GM20000 (cell line): Measurements from ENCODE around the gene PRAF2.

Experiments used
- DNase-seq: peaks from one replicate; pipeline ENCODE4 v3.0.0; 2012; ENCODE audit warnings: low spot score
- TF ChIP-seq, protein P1 (sequence below): IDR thresholded peaks from 2 replicates; pipeline ENCODE4 v1.5.1; 2012; ENCODE audit warnings: mild to moderate bottlenecking, control low read depth; ENCODE audit errors: extremely low read depth, missing control alignments

Gene PRAF2

DNA sequence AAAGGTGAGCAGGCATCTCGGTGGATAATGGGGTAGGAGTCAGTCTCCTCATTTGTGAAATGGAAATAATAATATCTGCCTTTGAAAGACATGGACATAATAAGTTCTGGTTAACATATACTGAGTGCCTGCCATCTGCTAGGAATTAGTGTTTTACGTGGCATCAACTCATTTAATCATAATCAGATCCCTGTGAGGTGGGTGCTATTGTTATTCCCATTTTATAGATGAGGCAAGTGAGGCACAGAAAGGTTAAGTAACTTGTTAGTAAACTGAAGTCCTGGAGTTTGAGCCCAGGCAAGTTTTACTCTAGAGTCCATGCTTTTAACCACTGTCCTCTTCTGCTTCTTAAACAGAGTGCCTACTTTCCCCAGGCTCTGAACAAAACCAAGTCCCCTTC is 7.5 kb downstream of the PRAF2 start:
- TF ChIP-seq, protein P1, sequence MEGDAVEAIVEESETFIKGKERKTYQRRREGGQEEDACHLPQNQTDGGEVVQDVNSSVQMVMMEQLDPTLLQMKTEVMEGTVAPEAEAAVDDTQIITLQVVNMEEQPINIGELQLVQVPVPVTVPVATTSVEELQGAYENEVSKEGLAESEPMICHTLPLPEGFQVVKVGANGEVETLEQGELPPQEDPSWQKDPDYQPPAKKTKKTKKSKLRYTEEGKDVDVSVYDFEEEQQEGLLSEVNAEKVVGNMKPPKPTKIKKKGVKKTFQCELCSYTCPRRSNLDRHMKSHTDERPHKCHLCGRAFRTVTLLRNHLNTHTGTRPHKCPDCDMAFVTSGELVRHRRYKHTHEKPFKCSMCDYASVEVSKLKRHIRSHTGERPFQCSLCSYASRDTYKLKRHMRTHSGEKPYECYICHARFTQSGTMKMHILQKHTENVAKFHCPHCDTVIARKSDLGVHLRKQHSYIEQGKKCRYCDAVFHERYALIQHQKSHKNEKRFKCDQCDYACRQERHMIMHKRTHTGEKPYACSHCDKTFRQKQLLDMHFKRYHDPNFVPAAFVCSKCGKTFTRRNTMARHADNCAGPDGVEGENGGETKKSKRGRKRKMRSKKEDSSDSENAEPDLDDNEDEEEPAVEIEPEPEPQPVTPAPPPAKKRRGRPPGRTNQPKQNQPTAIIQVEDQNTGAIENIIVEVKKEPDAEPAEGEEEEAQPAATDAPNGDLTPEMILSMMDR = no peak
- peak; percentile 3 for DNase-seq

DNA sequence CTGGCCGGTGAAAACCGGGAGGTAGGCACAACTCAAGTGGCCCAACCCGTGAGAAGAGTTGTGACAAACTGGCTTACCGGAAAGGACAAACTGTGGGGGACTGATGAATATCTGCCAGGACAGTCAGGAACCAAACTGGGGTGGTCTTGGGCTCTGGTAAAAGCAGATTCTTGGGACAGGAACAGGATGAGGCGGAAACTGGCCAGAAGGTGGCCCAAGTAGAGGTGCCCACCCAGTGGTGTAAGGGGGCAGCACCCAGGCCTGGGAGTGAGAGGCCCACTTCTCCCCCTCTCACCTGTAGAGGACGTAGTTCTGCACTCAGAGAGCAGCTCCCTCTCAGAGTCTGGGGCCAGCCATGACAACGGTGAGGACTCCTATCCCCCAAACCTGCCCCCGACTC is 9.1 kb downstream of the PRAF2 start:
- DNase-seq = no peak
- TF ChIP-seq, protein P1 = no peak

DNA sequence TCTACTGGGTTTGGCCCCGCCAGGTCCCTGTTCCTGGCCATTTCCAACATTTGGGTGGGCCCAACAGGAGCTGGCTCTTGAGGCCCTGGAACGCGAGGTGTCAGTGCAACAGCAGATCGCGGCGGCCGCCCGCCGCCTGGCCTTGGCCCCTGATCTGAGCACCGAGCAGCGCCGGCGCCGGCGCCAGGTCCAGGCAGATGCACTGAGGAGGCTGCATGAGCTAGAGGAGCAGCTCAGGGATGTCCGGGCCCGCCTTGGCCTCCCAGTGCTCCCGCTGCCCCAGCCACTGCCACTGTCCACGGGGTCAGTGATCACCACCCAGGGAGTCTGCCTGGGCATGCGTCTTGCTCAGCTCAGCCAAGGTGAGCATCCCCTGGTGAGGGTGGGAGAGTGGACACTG is 9.5 kb downstream of the PRAF2 start:
- TF ChIP-seq, protein P1 = no peak
- no peak for DNase-seq

DNA sequence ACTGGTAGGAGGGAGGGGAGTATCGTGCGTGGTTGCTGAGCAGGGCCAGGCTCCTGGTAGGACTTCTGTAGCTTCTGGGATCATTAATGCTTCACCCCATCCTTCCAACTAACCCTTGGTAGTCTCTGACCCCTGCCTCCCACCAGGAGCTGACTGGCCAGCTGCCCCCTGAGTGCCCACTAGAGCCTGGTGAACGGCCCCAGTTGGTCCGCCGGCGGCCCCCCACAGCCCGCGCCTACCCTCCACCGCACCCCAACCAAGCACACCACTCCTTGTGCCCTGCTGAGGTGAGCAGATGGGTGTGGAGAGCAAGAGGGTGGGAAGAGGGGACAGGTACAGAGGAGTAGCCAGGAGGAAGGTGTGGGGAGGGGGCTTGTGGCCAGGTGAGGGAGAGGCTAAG is 10.1 kb downstream of the PRAF2 start:
- DNase-seq = no peak
- TF ChIP-seq, protein P1 = no peak

DNA sequence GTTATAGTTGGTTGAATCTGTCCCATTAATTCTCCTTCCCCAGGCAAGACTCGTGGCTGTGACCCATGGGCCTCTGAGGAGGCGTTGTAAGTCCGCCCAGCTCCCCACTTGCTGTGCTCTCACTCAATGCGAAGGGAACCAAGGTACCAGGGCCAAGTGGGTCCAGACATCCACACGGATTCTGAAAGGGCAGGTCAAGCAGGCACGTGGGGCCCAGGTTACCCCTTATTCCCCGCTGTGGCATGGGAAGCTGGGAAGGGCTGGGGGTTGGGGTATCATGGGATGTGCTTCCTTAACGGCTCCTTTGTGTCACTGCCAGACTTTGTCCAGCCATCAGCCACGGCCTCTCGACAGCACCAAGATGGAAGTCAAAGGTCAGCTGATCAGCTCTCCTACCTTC is 11.9 kb downstream of the PRAF2 start:
- DNase-seq = no peak

DNA sequence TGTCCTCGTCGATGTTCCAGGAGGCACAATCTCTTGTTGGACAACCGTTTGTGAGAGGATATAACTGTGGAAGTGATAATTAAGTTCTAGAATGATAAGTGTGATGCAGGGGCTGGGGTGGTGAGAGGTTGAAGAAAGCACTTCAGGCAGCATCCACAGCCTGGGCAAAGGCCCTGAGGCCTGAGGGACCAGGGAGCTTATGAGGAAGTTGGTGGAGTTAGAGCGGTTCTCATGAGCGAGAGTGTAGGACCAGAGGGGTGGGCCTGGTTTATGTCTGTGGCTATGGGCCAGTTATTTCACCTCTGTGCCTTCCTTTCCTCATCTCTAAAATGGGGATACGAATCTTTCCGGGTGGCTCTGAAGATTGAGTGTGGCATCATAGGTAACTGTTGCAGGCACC is 12.3 kb downstream of the PRAF2 start:
- TF ChIP-seq, protein P1 = no peak
- no peak for DNase-seq

More for the DNA sequence above, 11.9 kb downstream of the PRAF2 start:
- TF ChIP-seq, protein P1 = no peak

DNA sequence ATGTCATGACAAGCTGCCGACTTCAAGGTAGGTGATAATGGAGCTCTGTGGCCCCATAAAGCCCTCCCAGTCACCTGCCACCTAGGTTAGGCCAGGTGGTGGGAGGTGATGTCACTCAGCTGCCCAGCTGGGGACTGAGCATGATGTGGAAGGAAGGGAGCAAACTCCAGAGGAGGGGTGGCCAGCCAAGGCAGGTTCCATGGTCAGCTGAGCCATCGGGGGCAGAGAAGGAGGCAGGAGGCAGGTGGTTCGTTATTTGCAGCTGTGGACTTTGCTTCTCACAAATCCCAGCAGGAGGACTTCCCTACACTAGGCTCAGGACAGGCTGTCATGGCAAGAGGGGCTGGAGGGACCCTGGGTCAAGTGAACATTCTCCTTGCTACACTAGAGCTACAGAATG is 12.9 kb downstream of the PRAF2 start:
- TF ChIP-seq, protein P1 = no peak
- no peak for DNase-seq
